Activated effector memory CD4-positive, alpha-beta T cell treated with Interleukin-2 at 50 U/mL for 16 hours (primary cell): ENCODE measurements around the gene TSPAN15.

Experiments used
- DNase-seq: peaks from one replicate; pipeline ENCODE4 v3.0.0-alpha.2; 2020

The TSPAN15 gene

DNA sequence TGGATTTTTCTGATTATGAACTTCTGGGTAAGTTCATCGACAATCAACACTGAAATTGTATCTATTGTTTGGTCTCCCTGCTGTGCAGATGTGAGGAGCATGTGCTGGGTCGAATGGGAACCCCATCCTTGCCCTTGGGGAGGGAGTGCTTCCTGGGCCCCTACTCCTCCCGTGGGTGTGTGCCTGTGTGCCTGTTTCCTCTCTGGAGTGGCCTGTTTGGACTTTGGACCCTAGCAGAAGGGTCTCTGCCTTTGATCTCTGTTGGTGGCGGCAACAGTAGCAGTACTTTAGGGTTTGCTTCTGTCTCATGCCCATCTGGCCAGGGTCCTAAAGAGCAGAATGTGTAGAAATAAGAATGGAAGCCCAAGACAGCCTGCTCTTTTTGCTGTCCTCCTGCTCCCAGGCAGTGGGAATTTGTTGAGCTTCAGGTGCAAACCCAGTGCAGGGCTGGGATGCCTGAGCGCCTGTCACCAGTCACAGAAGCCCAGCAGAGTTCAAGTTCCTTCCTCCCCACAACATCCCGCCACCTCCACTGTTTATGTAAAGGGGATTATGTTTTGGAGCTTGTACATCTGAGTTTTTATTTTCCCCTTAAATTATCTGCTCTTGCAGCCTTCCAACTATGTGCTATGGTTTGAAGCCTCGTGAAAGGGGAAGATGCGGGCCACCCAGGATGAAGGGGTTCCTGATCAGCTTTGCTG lies 33.1 kb upstream of the TSPAN15 start:
- DNase-seq = no peak

DNA sequence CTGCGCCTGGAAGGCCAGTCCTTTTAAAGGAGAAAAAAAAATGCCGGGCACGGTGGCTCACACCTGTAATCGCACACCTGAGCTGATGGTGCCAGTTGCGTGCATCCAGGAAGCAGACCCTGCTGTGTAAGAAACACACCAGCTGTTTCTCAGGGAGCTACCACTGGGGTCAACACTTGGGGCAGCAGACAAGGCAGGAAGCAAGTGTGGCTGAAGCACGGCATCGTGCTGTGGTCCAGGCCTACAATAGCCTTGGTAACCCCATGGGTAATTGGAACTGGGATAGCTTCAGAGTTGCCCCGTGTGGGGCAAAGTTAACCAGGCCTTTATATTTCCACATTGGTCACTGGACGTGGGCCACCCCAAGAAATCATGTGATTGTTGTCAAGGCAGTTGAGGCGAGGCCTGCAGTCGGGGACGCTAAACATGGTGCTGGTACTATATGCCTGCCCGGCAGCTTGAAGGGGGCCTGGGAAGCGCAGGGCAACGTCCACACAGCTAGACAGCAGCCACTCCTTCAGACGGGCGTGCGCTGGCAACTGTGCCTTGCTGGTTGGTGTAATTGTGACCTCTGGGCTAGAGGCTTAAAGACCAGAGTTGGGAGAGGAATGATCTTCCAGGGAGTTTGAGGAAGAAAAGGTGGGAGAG lies 32.0 kb upstream of the TSPAN15 start:
- no peak for DNase-seq

GRCh38 chr10:69419744-69420126 lies 31.5 kb upstream of the TSPAN15 start:
- DNase-seq = no peak

- no peak for DNase-seq
Measured at GRCh38 chr10:69421611-69422308, 29.5 kb upstream of the TSPAN15 start.

GRCh38 chr10:69422676-69423075 lies 28.6 kb upstream of the TSPAN15 start:
- DNase-seq = no peak

DNA sequence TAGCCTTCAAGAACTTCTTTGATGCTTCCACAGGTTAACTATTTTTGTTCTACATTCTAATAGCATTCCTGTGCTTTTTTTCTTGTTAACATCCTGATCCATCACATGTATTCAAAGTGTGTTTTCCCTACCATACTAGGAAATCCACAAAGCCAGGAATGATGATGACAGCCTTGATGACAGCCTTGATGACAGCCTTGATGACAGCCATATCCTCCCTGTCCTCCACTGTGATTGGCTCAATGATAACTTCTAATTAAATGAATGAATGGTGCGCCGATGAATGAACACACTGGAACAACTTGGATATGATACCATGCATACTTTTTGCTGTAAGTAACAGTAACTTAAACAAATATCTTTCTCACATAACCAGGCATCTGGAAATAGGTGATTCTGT lies 26.2 kb upstream of the TSPAN15 start:
- no peak for DNase-seq

DNA sequence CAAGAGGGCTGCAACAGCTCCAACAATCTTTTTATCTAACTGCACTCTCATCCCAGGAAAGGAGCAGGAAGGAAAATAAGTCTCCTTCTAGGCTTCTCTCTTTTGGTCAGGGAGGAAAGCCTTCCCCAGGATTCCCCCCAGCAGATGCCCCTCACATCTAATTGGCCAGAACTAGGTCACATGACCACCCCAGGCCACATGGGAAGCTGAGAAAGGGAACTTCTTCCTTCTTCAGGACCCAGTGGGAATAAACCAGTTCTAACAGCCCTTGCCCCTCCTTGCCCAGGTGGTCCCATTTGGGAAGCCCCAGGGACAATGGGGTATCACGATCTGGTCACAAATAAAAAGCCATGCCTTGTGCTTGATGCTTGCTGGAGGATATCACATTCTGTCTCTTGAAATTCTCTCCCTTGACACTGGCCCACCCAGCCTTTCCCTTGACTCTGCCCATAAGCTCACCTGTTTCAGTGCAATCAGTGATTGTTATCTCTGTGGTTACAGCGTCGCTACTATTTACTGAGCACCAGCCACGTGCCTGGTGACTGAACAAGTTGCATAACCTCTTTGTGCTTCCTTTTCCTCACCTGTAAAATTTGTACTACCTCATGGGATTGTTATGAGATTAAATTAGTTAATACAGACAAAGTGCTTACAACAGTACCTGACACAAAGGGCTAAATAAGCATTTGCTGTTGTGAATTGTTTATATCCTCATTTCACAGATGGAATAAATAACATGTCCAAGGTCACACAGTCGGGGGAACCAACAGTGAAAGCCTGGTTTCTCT lies 25.6 kb upstream of the TSPAN15 start:
- peak; percentile 36 for DNase-seq

DNA sequence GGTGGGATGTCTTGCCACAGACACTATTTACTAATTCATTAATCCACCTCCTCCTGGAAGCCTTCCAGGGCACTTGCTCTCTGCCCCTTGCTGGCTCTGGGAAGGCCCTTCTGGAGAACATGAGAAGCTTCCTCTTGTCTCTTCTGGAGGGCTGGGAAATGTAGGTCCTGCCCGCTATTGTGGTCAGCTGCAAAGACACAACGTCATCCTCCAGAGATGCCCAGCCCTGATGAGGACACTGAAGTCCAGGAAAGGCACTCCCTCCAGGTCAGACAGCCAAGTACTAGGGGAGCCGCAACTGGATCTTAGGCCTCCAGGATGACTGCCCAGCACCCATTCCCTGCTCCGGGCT lies 24.9 kb upstream of the TSPAN15 start:
- no peak for DNase-seq

DNA sequence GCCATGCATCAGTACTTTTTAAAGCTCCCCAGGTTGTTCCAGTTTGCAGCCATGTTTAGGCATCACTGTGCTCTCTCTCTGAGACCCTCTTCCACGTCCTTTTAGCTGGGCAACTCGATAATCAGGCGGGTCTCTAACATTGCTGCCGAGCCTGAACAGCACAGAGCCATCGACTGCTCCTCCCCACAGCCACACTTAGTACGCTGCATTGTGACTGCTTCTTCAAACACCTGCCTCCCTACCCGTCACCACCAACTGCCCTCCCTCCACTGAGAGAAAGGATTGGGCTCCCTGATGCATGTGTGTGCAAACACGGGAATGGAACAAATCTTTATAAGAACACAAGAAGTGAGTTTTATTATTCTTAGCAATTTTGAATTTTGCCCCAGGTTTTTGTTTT lies 23.1 kb upstream of the TSPAN15 start:
- no peak for DNase-seq

DNA sequence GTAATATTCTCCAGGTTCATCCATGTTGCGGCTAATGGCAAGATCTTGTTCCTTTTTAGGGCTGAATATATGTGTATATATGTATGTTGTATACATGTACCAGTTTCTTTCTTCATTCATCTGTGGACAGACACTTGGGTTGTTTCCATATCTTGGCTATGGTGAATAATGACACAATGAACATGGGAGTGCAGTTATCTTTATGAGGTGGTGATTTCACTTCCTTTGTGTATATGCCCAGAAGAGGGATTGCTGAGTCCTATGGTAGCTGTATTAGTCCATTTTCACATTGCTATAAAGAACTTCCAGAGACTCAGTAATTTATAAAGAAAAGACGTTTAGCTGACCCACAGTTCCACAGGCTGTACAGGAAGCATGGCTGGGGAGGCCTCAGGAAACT lies 17.1 kb upstream of the TSPAN15 start:
- no peak for DNase-seq

GRCh38 chr10:69434926-69435325 lies 16.3 kb upstream of the TSPAN15 start:
- DNase-seq = no peak

GRCh38 chr10:69435966-69436520 lies 15.2 kb upstream of the TSPAN15 start:
- no peak for DNase-seq

GRCh38 chr10:69437321-69438259 lies 13.7 kb upstream of the TSPAN15 start:
- DNase-seq = no peak

GRCh38 chr10:69438536-69439349 lies 12.5 kb upstream of the TSPAN15 start:
- DNase-seq = no peak

- DNase-seq = no peak
Measured at GRCh38 chr10:69439350-69439739, 11.9 kb upstream of the TSPAN15 start.

GRCh38 chr10:69439813-69440506 lies 11.3 kb upstream of the TSPAN15 start:
- no peak for DNase-seq

DNA sequence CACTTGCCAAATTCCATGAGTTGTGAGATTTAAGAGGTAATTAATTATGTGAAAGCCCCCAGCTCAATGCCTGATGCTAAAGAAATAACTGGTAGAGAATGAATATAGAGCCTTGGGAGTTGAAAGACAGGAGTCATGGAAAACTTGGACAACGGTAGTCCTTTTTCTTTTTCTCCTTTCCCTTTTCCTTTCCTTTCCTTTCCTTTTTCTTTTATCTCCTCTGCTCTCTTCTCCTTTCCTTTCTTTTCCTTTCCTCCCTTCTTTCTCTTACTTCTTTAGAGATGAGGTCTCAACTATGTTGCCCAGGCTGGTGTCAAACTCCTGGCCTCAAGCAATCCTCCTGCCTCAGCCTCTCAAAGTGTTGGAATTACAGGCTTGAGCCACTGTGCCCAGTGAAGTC lies 7.9 kb upstream of the TSPAN15 start:
- no peak for DNase-seq

- DNase-seq = no peak
Measured at GRCh38 chr10:69445041-69445440, 6.2 kb upstream of the TSPAN15 start.

- DNase-seq = no peak
Measured at GRCh38 chr10:69446229-69446628, 5.0 kb upstream of the TSPAN15 start.

GRCh38 chr10:69446650-69447151 lies 4.6 kb upstream of the TSPAN15 start:
- no peak for DNase-seq
